Liver (tissue), 9 donors: ENCODE data around the gene EGR2. TPM values are rescaled to one million over a fixed set of nuclear protein-coding genes. Genes with fewer than 3 reads are reported as not detected.

Source experiments
- DNase-seq: peaks from one replicate; pipeline ENCODE4 v3.0.0-alpha.2; 2017; ENCODE audit warnings: low spot score
- H3K27ac ChIP-seq, 2 donors: one replicate each; pipeline ENCODE4 v1.7.0; 2013; ENCODE audit warnings: inconsistent platforms in 2 of 2, low read length in 2 of 2, control low read depth in 1 of 2, low read depth in 1 of 2, mild to moderate bottlenecking in 1 of 2
- H3K27me3 ChIP-seq, 4 donors: one replicate each; pipeline versions ENCODE4 v1.6.1 to v1.7.0; 2013; ENCODE audit warnings: low read length in 3 of 4, inconsistent platforms in 1 of 4, mild to moderate bottlenecking in 1 of 4, moderate library complexity in 1 of 4; ENCODE audit not compliant: control insufficient read depth in 4 of 4, insufficient read depth in 4 of 4
- H3K36me3 ChIP-seq, 4 donors: one replicate each; pipeline versions ENCODE4 v1.6.1 to v1.7.0; 2013; ENCODE audit warnings: low read length in 3 of 4, mild to moderate bottlenecking in 3 of 4, low read depth in 1 of 4, moderate library complexity in 1 of 4; ENCODE audit not compliant: control insufficient read depth in 4 of 4, insufficient read depth in 3 of 4
- H3K4me1 ChIP-seq, 4 donors: one replicate each; pipeline versions ENCODE4 v1.6.1 to v1.7.0; 2013; ENCODE audit warnings: low read length in 3 of 4, mild to moderate bottlenecking in 3 of 4, moderate library complexity in 1 of 4; ENCODE audit not compliant: control insufficient read depth in 4 of 4, insufficient read depth in 4 of 4
- H3K4me3 ChIP-seq, 3 donors: one replicate each; pipeline versions ENCODE4 v1.6.1 to v1.7.0; 2013; ENCODE audit warnings: low read length in 3 of 3, control low read depth in 1 of 3, low read depth in 1 of 3, mild to moderate bottlenecking in 1 of 3
- H3K9ac ChIP-seq, 2 donors: one replicate each; pipeline ENCODE4 v1.7.0; 2013; ENCODE audit warnings: low read length in 2 of 2, mild to moderate bottlenecking in 2 of 2, moderate library complexity in 2 of 2, control low read depth in 1 of 2, low read depth in 1 of 2
- H3K9me3 ChIP-seq, 4 donors: one replicate each; pipeline versions ENCODE4 v1.6.1 to v1.7.0; 2013; ENCODE audit warnings: low read length in 3 of 4; ENCODE audit not compliant: control insufficient read depth in 4 of 4
- CTCF ChIP-seq: fragments of 150-350 bp; IDR thresholded peaks from 2 replicates; pipeline ENCODE4 v1.5.1; 2017; ENCODE audit warnings: improper control_type of control experiment, low read depth, low read length; ENCODE audit not compliant: missing input control
- FOXA1 ChIP-seq: IDR thresholded peaks from 2 replicates; pipeline ENCODE4 v1.6.1; 2016; ENCODE audit warnings: antibody characterized with exemption
- FOXA2 ChIP-seq: IDR thresholded peaks from 2 replicates; pipeline ENCODE4 v1.6.1; 2016; ENCODE audit warnings: antibody characterized with exemption
- GABPA ChIP-seq, 2 donors: IDR thresholded peaks in 1 of 2; conservative IDR thresholded peaks in 1 of 2; 2 replicates each; pipeline ENCODE4 v1.6.1; 2016; ENCODE audit warnings: antibody characterized with exemption in 2 of 2, mild to moderate bottlenecking in 1 of 2, moderate library complexity in 1 of 2
- HNF4A ChIP-seq, 2 donors: conservative IDR thresholded peaks; 2 replicates each; pipeline ENCODE4 v1.6.1; 2016; ENCODE audit warnings: antibody characterized with exemption in 2 of 2, mild to moderate bottlenecking in 2 of 2
- HNF4G ChIP-seq: IDR thresholded peaks from 2 replicates; pipeline ENCODE4 v1.6.1; 2016; ENCODE audit warnings: antibody characterized with exemption
- JUND ChIP-seq, 2 donors: IDR thresholded peaks; 2 replicates each; pipeline ENCODE4 v1.6.1; 2016; ENCODE audit warnings: antibody characterized with exemption in 2 of 2
- NR2F2 ChIP-seq: IDR thresholded peaks from 2 replicates; pipeline ENCODE4 v1.6.1; 2016; ENCODE audit warnings: antibody characterized with exemption
- RAD21 ChIP-seq, 2 donors: IDR thresholded peaks; 2 replicates each; pipeline ENCODE4 v1.6.1; 2016; ENCODE audit warnings: antibody characterized with exemption in 2 of 2, mild to moderate bottlenecking in 2 of 2
- REST ChIP-seq: IDR thresholded peaks from 2 replicates; pipeline ENCODE4 v1.6.1; 2016; ENCODE audit warnings: antibody characterized with exemption, mild to moderate bottlenecking
- RXRA ChIP-seq, 2 donors: IDR thresholded peaks; 2 replicates each; pipeline ENCODE4 v1.6.1; 2017 to 2018; ENCODE audit warnings: antibody characterized with exemption in 2 of 2, mild to moderate bottlenecking in 1 of 2
- SP1 ChIP-seq: IDR thresholded peaks from 2 replicates; pipeline ENCODE4 v1.6.1; 2018; ENCODE audit warnings: antibody characterized with exemption, mild to moderate bottlenecking
- TAF1 ChIP-seq: conservative IDR thresholded peaks from 2 replicates; pipeline ENCODE4 v1.6.1; 2016; ENCODE audit warnings: antibody characterized with exemption, mild to moderate bottlenecking
- YY1 ChIP-seq: IDR thresholded peaks from 2 replicates; pipeline ENCODE4 v1.6.1; 2016; ENCODE audit warnings: antibody characterized with exemption, mild to moderate bottlenecking
- ZBTB33 ChIP-seq: IDR thresholded peaks from 2 replicates; pipeline ENCODE4 v1.6.1; 2016; ENCODE audit warnings: antibody characterized with exemption
- WGBS: extraction: QIAGEN DNeasy Blood & Tissue Kit; methylation state at CpG from one replicate; pipeline ENCODE4 v1.1.7; 2013; 5-methylcytosine and 5-hydroxymethylcytosine counted together
- polyA plus RNA-seq, 2 donors: library from polyadenylated mRNA; stranded (reverse) in 1 of 2; unstranded in 1 of 2; fragments of 200-250 nt in 1 of 2; fragments of >200 nt in 1 of 2; fragmentation: Nextera tagmentation in 1 of 2; extraction: Ambion mirVana in 1 of 2; gene quantifications; one replicate each; pipeline versions ENCODE4 v1.2.1 to v1.2.3, GENCODE V29; 2013 to 2015
- total RNA-seq, 2 donors: library from RNA; depleted of rRNA; stranded (reverse); fragments of >200 nt; gene quantifications; one replicate each; pipeline ENCODE4 v1.2.3, GENCODE V29; 2014
- donor health status: healthy.
- donor health status: healthy.
- donor health status: healthy.
- donor health status: healthy.
- donor health status: healthy.

EGR2 gene
- total RNA-seq (under 1 TPM; 0.17 to 0.19 TPM), polyA plus RNA-seq (under 1 TPM; 0.27 to 0.76 TPM)

DNA sequence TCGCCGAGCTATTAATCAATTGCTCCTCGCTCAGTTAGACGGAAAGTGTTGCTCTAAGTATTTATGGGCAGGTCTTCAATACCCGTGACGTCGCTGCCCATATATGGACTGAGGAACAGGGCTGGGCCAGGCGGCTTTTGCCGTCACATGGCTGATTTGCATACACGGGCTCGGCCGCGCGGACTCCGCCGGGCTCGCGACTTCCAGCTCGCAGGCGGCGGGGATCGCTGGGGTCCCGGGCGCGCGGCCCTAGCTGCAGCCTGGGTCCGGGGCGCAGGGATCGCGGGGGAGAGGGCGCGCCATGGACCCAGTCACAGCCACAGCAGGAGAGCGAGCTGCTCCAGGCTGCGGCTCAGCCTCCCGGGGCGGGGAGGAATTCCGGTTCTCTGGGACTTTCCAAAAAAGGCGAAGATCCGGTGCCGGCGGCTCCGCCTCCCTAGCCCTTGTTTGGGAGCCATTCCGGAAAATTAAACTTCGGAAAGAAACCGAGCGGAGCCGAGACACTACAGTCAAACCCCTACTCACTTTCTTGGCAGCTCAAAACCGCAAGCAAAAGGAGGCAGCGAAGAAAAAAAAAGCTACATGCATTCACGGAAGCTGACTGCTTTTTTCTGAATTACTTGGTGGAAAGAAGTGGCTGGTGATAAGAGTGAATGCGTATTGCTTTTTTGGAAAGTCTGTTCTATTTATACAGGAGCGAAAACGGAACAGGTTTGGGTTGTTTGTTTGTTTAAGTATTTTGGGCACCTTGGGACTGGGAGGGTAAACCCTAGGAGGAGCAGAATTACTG is at the start of gene EGR2:
Gene EGR2 (minus strand): TSS at position 36 of the 790 bp plus-strand sequence. CDS start 337 bp downstream, outside the sequence.
- Histone ChIP-seq H3K36me3 (no peaks in the 10 kb centered on the region), H3K9me3 (no peaks in the 10 kb centered on the region), H3K4me1 (peaks cover 14 to 35% (median 24%) of the 10 kb centered on the region in 4 donors), H3K27me3 (peaks cover 0 to 6% (median 4%) of the 10 kb centered on the region in 4 donors), H3K4me3 (peak within 1 kb of the TSS; percentile 70 to 93 (median 72)), H3K9ac (peak within 1 kb of the TSS; percentile 42 to 72), H3K27ac (peak within 1 kb of the TSS; percentile 92 to 94)
- DNase-seq, result peak; percentile 83
- TF ChIP-seq FOXA1, result no peak
- peak; percentile 43 for TF ChIP-seq TAF1
- no peak for TF ChIP-seq FOXA2
- TF ChIP-seq YY1, result peak; percentile 77
- no peak for TF ChIP-seq REST
- TF ChIP-seq CTCF, result no peak
- TF ChIP-seq RXRA (IDR thresholded peaks at IDR 0.05), result no peak
- TF ChIP-seq ZBTB33, result no peak
- no peak for TF ChIP-seq RAD21 (IDR thresholded peaks at IDR 0.05)
- TF ChIP-seq JUND (IDR thresholded peaks at IDR 0.05), result no peak
- TF ChIP-seq GABPA (IDR thresholded peaks at IDR 0.05 in 1 of 2, conservative IDR thresholded peaks at IDR 0.05 in 1 of 2), result peak in 1 of 2 donors; percentile 44
- peak; percentile 13 for TF ChIP-seq SP1
- TF ChIP-seq HNF4G, result no peak
- no peak for TF ChIP-seq NR2F2
- WGBS, result under 1% methylated on average over 53 of the region's 53 CpGs

DNA sequence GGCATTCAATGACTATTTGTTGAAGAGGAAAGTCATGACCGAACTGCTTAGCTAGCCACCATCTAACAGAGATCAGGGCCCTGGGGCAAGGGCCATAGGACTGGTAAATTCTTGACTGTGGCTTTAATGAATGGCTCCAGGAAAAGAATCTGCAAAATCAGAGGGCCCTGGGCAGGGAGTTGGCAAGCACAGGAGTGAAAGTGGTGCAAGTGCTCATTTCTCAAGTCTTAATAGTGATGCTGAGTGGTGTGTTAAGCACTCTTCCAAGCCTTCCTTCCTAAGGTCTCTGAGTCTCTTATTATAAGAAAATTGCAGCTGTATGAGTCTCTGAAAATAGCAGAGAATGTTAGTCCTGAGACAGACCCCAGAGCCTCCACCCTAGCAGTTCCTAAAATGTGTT is 46.3 kb upstream of the EGR2 start:
- H3K27ac ChIP-seq, result no peak overlapping the region
- no peaks in the 10 kb centered on the region for H3K9me3 ChIP-seq
- no peak overlapping the region for H3K4me3 ChIP-seq
- 90% methylated on average over 1 of the region's 1 CpG for WGBS
- DNase-seq, result no peak
- TF ChIP-seq FOXA1, result no peak
- TF ChIP-seq REST, result no peak
- TF ChIP-seq FOXA2, result no peak
- no peak for TF ChIP-seq HNF4A (conservative IDR thresholded peaks at IDR 0.05)
- no peak for TF ChIP-seq HNF4G
- no peak for TF ChIP-seq RXRA (IDR thresholded peaks at IDR 0.05)
- TF ChIP-seq SP1, result no peak
- no peak for TF ChIP-seq ZBTB33
- TF ChIP-seq JUND (IDR thresholded peaks at IDR 0.05), result no peak
- H3K36me3 ChIP-seq, result no peaks in the 10 kb centered on the region
- no peak overlapping the region for H3K9ac ChIP-seq
- no peaks in the 10 kb centered on the region for H3K4me1 ChIP-seq
- H3K27me3 ChIP-seq, result peaks cover 0 to 3% (median 0%) of the 10 kb centered on the region in 4 donors
